Uterus (tissue), 4 donors: ENCODE measurements around the gene CACNA1D. TPM values are rescaled to one million over a fixed set of nuclear protein-coding genes. Genes with fewer than 3 reads are reported as not detected.
A peak's percentile ranks its signal among the peaks of the same experiment; 100 is the strongest.

Experiments used
- DNase-seq, 2 donors: peaks; one replicate each; pipeline ENCODE4 v3.0.0-alpha.2; 2019 to 2020
- H3K27ac ChIP-seq, 2 donors: fragments of 200-600 bp; sonication (generic); 1 replicate in 1 of 2; 2 replicates in 1 of 2; pipeline ENCODE4 v1.5.1; 2016 to 2018
- H3K27me3 ChIP-seq, 2 donors: fragments of 200-600 bp; sonication (generic); one replicate each; pipeline ENCODE4 v1.5.1; 2018 to 2019; ENCODE audit warnings: control low read depth in 1 of 2
- H3K36me3 ChIP-seq, 2 donors: fragments of 200-600 bp; sonication (generic); one replicate each; pipeline ENCODE4 v1.5.1; 2019; ENCODE audit warnings: control low read depth in 1 of 2
- H3K4me1 ChIP-seq, 2 donors: fragments of 200-600 bp; sonication (generic); one replicate each; pipeline ENCODE4 v1.5.1; 2018 to 2019; ENCODE audit warnings: control low read depth in 1 of 2
- H3K4me3 ChIP-seq, 2 donors: fragments of 200-600 bp; sonication (generic); 1 replicate in 1 of 2; 2 replicates in 1 of 2; pipeline ENCODE4 v1.5.1; 2018 to 2019; ENCODE audit warnings: mild to moderate bottlenecking in 1 of 2
- H3K9me3 ChIP-seq, 2 donors: fragments of 200-600 bp; sonication (generic); one replicate each; pipeline ENCODE4 v1.5.1; 2019; ENCODE audit warnings: control low read depth in 1 of 2
- POLR2A ChIP-seq, 2 donors: fragments of 450-650 bp; IDR thresholded peaks; one replicate each; pipeline ENCODE4 v1.6.1; 2016; ENCODE audit warnings: antibody characterized with exemption in 2 of 2, mild to moderate bottlenecking in 1 of 2, moderate library complexity in 1 of 2
- intact Hi-C: fragments of 100-400 bp; cut with DNase I; formaldehyde crosslinking; loops from one replicate; pipeline ENCODE4 v1.15.1; 2023; ENCODE audit warnings: low total_unique reads
- total RNA-seq, 4 donors: library from RNA; depleted of rRNA in 3 of 4; stranded (reverse); fragments of >200 nt in 3 of 4; gene quantifications; one replicate each; pipeline versions ENCODE4 v1.1.0 to v1.2.4, GENCODE V29; 2014 to 2023
- TF ChIP-seq, protein P1 (sequence below), 4 experiments: fragments of 200-600 bp in 2 of 4; fragments of 450-650 bp in 2 of 4; sonication (generic) in 2 of 4; IDR thresholded peaks; one replicate each; pipeline ENCODE4 v1.5.1; 2016 to 2019; ENCODE audit warnings: antibody characterized with exemption in 4 of 4, mild to moderate bottlenecking in 2 of 4, moderate library complexity in 1 of 4
- donor health status: DM: yes; HTN: yes; CAD: no.

The CACNA1D gene
- total RNA-seq, 4 donors from 2014 or later: 0.88 to 97.5 (median 63.4) TPM

DNA sequence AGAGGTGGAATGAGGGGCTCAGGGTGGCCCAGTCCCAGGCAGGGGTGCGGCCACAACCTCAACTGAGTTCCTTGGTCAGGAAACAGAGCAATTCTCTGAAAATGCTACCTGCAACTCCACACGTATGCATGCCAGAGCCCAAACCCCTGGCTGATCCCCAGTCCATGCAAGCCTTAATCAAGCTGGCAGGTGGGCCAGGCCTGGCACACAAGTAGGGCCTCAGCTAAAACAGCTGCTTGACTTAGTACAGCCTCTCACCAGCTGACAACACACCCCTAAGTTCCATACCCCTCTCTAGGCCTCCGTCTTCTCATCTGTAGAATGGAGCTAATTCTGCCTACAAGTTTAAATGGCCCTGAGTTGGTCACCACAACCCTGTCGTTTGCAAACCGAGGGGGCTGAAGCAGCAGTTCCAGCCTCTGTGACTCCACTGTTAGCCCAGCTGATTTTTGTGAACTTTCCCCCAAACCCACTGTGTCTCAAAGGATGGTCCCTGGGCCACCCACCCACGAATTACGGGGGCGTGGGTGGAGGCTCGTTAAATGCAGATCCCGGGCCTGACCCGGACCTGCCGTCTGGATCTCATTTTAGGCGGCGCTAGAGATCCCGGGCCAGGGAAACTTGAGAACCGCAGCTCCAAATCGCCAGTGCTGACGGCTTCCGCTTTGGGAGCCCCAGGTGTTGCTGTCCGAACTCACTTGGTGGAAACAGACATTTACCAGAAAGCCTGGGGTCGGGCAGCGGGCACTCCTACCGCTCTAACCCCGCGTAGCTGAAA, 350.9 kb downstream of the CACNA1D start:
- Histone ChIP-seq H3K36me3 (no peaks in the 10 kb centered on the region), H3K27me3 (no peaks in the 10 kb centered on the region), H3K9me3 (no peaks in the 10 kb centered on the region), H3K4me1 (peaks cover 0 to 3% of the 10 kb centered on the region in 2 donors), H3K4me3 (peak overlapping the region; percentile 24 to 71), H3K27ac (peak overlapping the region; percentile 59 to 87)
- intact Hi-C loops: no loop called here
- no peak for TF ChIP-seq POLR2A (IDR thresholded peaks at IDR 0.05)
- TF ChIP-seq, protein P1, sequence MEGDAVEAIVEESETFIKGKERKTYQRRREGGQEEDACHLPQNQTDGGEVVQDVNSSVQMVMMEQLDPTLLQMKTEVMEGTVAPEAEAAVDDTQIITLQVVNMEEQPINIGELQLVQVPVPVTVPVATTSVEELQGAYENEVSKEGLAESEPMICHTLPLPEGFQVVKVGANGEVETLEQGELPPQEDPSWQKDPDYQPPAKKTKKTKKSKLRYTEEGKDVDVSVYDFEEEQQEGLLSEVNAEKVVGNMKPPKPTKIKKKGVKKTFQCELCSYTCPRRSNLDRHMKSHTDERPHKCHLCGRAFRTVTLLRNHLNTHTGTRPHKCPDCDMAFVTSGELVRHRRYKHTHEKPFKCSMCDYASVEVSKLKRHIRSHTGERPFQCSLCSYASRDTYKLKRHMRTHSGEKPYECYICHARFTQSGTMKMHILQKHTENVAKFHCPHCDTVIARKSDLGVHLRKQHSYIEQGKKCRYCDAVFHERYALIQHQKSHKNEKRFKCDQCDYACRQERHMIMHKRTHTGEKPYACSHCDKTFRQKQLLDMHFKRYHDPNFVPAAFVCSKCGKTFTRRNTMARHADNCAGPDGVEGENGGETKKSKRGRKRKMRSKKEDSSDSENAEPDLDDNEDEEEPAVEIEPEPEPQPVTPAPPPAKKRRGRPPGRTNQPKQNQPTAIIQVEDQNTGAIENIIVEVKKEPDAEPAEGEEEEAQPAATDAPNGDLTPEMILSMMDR (IDR thresholded peaks at IDR 0.05): peak in 3 of 4 experiments; percentile 19 to 40 (median 21)
- DNase-seq: peak; percentile 56 to 67

GRCh38 chr3:53845881-53846133, 351.4 kb downstream of the CACNA1D start:
- Histone ChIP-seq H3K9me3 (no peaks in the 10 kb centered on the region), H3K4me3 (peak overlapping the region; percentile 24 to 71), H3K4me1 (peaks cover 0 to 3% of the 10 kb centered on the region in 2 donors), H3K36me3 (no peaks in the 10 kb centered on the region), H3K27ac (peak overlapping the region; percentile 59 to 87), H3K27me3 (no peaks in the 10 kb centered on the region)
- no peak for DNase-seq
- TF ChIP-seq, protein P1 (IDR thresholded peaks at IDR 0.05): peak in 1 of 4 experiments; percentile 1
- TF ChIP-seq POLR2A (IDR thresholded peaks at IDR 0.05): no peak
- intact Hi-C loops: no loop called here

DNA sequence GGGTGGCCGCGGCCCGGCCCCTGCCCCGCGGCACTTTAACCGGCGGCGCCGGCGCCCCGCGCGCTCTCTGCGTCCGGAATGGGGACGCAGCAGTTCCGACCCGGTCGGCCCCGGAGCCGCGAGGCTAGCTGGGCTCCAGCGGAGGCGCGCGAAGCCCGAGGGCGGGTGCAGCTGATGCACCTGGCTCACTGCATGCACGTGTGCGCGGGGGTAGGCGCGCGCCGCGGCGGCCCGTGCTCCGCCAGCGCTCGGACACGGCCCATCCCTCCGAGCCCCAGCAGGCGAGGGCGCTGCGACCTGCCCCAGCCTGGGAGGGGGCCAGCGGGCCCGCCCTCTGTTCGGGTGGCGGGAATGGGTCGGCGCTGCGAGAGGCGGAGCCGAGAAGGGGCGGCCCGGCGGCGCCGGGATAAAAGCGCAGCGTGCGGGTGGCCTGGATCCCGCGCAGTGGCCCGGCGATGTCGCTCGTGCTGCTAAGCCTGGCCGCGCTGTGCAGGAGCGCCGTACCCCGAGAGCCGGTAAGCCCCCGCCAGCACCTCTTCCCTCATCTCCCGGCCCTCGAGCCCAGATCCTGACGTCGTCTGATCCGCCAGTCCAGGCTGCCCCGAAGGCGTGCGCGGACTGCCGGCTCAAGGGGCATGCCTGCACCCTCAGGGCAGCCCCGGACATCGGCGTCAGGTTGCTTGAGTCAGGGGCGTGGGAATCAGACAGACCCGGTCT, 351.9 kb downstream of the CACNA1D start, which contains the start of the genes CHDH and IL17RB:
TSS of gene CHDH (minus strand) at position 286 of the 717 bp plus-strand sequence. CDS start 22,411 bp downstream, outside the sequence.
TSS of gene IL17RB (plus strand) at position 435 of the 717 bp plus-strand sequence. CDS start at position 456, 21 bp downstream.
- TF ChIP-seq, protein P1 (IDR thresholded peaks at IDR 0.05): peak in 1 of 4 experiments; percentile 19
- peak in 1 of 2 donors; percentile 63 for TF ChIP-seq POLR2A (IDR thresholded peaks at IDR 0.05)
- intact Hi-C loops: no loop called here
- Histone ChIP-seq H3K36me3 (no peaks in the 10 kb centered on the region), H3K27ac (peak within 1 kb of the TSS; percentile 59 to 87), H3K27me3 (no peaks in the 10 kb centered on the region), H3K9me3 (no peaks in the 10 kb centered on the region), H3K4me1 (peaks cover 0 to 3% of the 10 kb centered on the region in 2 donors), H3K4me3 (peak within 1 kb of the TSS; percentile 24 to 71)
- peak; percentile 51 to 69 for DNase-seq

DNA sequence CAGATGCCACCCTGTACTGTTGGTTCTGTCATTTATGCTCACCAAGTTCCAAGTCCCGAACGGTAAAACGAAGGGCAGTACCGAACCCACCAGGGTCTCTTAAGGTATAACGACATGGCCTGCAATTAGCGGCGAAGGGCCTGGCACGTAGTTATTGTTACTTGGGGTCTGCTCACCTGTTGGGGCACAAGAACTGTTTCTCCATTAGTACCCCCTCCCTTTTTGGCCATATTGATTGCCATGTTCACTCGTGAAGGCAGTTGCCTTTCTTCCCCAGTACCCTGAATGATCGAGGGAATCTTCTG, 352.4 kb downstream of the CACNA1D start:
- DNase-seq: no peak
- Histone ChIP-seq H3K27me3 (no peaks in the 10 kb centered on the region), H3K4me1 (peaks cover 0 to 3% of the 10 kb centered on the region in 2 donors), H3K9me3 (no peaks in the 10 kb centered on the region), H3K36me3 (no peaks in the 10 kb centered on the region), H3K27ac (peak overlapping the region in 1 of 2 donors; percentile 87), H3K4me3 (peak overlapping the region; percentile 24 to 71)
- TF ChIP-seq, protein P1 (IDR thresholded peaks at IDR 0.05): no peak
- no peak for TF ChIP-seq POLR2A (IDR thresholded peaks at IDR 0.05)
- intact Hi-C loops: no loop called here

GRCh38 chr3:53849916-53850315, 355.5 kb downstream of the CACNA1D start:
- no peaks in the 10 kb centered on the region for H3K27me3 ChIP-seq
- no peak overlapping the region for H3K4me3 ChIP-seq
- H3K27ac ChIP-seq: no peak overlapping the region
- intact Hi-C loops: no loop called here
- H3K36me3 ChIP-seq: no peaks in the 10 kb centered on the region
- TF ChIP-seq POLR2A (IDR thresholded peaks at IDR 0.05): no peak
- TF ChIP-seq, protein P1 (IDR thresholded peaks at IDR 0.05): no peak
- no peaks in the 10 kb centered on the region for H3K4me1 ChIP-seq
- DNase-seq: no peak
- H3K9me3 ChIP-seq: no peaks in the 10 kb centered on the region
